ENCODE measurements around the gene MTCH1. TPM values are rescaled to one million over a fixed set of nuclear protein-coding genes. Genes with fewer than 3 reads are reported as not detected.
"Not testable (repeated sequence)": the region's sequence is repeated elsewhere in the genome, so short reads cannot be mapped to it uniquely, and the experiment has no call there.

Gene MTCH1
- total RNA-seq, 1 donor from 2014 or later = 175 TPM

GRCh38 chr6:36945301-36945700, 40.7 kb downstream of the MTCH1 start:
- no peaks in the 10 kb centered on the region for H3K4me1 ChIP-seq
- no peak overlapping the region for H3K27ac ChIP-seq
- H3K4me3 ChIP-seq = no peak overlapping the region
- H3K36me3 ChIP-seq = no peaks in the 10 kb centered on the region
- TF ChIP-seq CTCF (IDR thresholded peaks at IDR 0.05) = no peak
- H3K9me3 ChIP-seq = no peaks in the 10 kb centered on the region
- no peak for DNase-seq (ENCODE audit: low spot score in 2 of 2)
- no peaks in the 10 kb centered on the region for H3K27me3 ChIP-seq
- intact Hi-C loops (cut with DNase I) = no loop called here

GRCh38 chr6:36944650-36945049, 41.3 kb downstream of the MTCH1 start:
- Histone ChIP-seq H3K36me3 (no peaks in the 10 kb centered on the region), H3K27me3 (no peaks in the 10 kb centered on the region), H3K4me1 (no peaks in the 10 kb centered on the region), H3K9me3 (no peaks in the 10 kb centered on the region), H3K4me3 (no peak overlapping the region), H3K27ac (no peak overlapping the region)
- no peak for TF ChIP-seq CTCF (IDR thresholded peaks at IDR 0.05)
- intact Hi-C loops (cut with DNase I) = no loop called here
- no peak for DNase-seq (ENCODE audit: low spot score in 2 of 2)

GRCh38 chr6:36942329-36942728, 43.7 kb downstream of the MTCH1 start:
- H3K4me1 ChIP-seq; DNase-seq (ENCODE audit: low spot score in 2 of 2); H3K27ac ChIP-seq; H3K27me3 ChIP-seq; H3K4me3 ChIP-seq; H3K9me3 ChIP-seq; H3K36me3 ChIP-seq; intact Hi-C loops (cut with DNase I): not testable (repeated sequence)

- DNase-seq (ENCODE audit: low spot score in 2 of 2); H3K4me3 ChIP-seq; H3K27ac ChIP-seq; H3K9me3 ChIP-seq; H3K4me1 ChIP-seq; intact Hi-C loops (cut with DNase I); H3K27me3 ChIP-seq; H3K36me3 ChIP-seq: not testable (repeated sequence)
These were observed 44.4 kb downstream of the MTCH1 start for GRCh38 chr6:36941561-36941960.

- Histone ChIP-seq H3K36me3 (no peaks in the 10 kb centered on the region), H3K9me3 (no peaks in the 10 kb centered on the region), H3K4me1 (no peaks in the 10 kb centered on the region), H3K27me3 (no peaks in the 10 kb centered on the region), H3K27ac (no peak overlapping the region), H3K4me3 (no peak overlapping the region)
- DNase-seq (ENCODE audit: low spot score in 2 of 2) = no peak
- intact Hi-C loops (cut with DNase I) = no loop called here
- no peak for TF ChIP-seq CTCF (IDR thresholded peaks at IDR 0.05)
These were observed 46.0 kb downstream of the MTCH1 start for GRCh38 chr6:36940027-36940426.

GRCh38 chr6:36939005-36939404, 47.0 kb downstream of the MTCH1 start:
- H3K9me3 ChIP-seq; H3K4me3 ChIP-seq; intact Hi-C loops (cut with DNase I); H3K27me3 ChIP-seq; H3K27ac ChIP-seq; H3K36me3 ChIP-seq; H3K4me1 ChIP-seq; DNase-seq (ENCODE audit: low spot score in 2 of 2): not testable (repeated sequence)

- no peak overlapping the region for H3K4me3 ChIP-seq
- no peak for DNase-seq (ENCODE audit: low spot score in 2 of 2)
- H3K36me3 ChIP-seq = no peaks in the 10 kb centered on the region
- no peaks in the 10 kb centered on the region for H3K4me1 ChIP-seq
- intact Hi-C loops (cut with DNase I) = no loop called here
- TF ChIP-seq CTCF (IDR thresholded peaks at IDR 0.05) = no peak
- H3K27ac ChIP-seq = no peak overlapping the region
- no peaks in the 10 kb centered on the region for H3K9me3 ChIP-seq
- H3K27me3 ChIP-seq = no peaks in the 10 kb centered on the region
These were observed 47.5 kb downstream of the MTCH1 start for GRCh38 chr6:36938536-36938935.
